Measurements from ENCODE around the gene CNTNAP4. TPM values are rescaled to one million over a fixed set of nuclear protein-coding genes. Genes with fewer than 3 reads are reported as not detected.

The CNTNAP4 gene
- total and polyA plus RNA-seq, 10 of the 15 experiments (the other 5 are each of a cell fraction or from before 2014, with no cell fraction given): 0.45 to 1.9 (median 0.90) TPM

- in situ Hi-C loops (cut with MboI): no loop called here
- H3K36me3 ChIP-seq (ENCODE audit: control insufficient read depth in 2 of 2, insufficient read depth in 2 of 2, low read length in 1 of 2): no peaks in the 10 kb centered on the region
- H3K4me1 ChIP-seq (ENCODE audit: control insufficient read depth, insufficient read depth, low read length): no peaks in the 10 kb centered on the region
- no peaks in the 10 kb centered on the region for H3K9me3 ChIP-seq (replicated peaks; ENCODE audit: control insufficient read depth, insufficient read depth, low read length)
- FAIRE-seq: no peak
- CTCF ChIA-PET: no interaction called here
- POLR2A ChIA-PET: interaction anchor here (0.7 kb wide), 1 partner anchor 11 kb away, joined by 4 read pairs; no protein-coding TSS in a partner anchor
- TF ChIP-seq ATF7 (IDR thresholded peaks at IDR 0.05; ENCODE audit: low read depth) (no peak), REST (IDR thresholded peaks at IDR 0.05; ENCODE audit: low read depth, low read length) (no peak), HDGF (IDR thresholded peaks at IDR 0.05) (no peak), IRF4 (IDR thresholded peaks at IDR 0.05; ENCODE audit: low read depth, low read length) (no peak), RELA (IDR thresholded peaks at IDR 0.05; ENCODE audit: borderline replicate concordance, partially characterized antibody) (no peak)
- DNase-seq (ENCODE audit: low read depth, low spot score): no peak
- intact Hi-C loops (cut with micrococcal nuclease; ENCODE audit: unreplicated experiment): no loop called here
- no peak overlapping the region for H3K4me3 ChIP-seq
- H4K20me1 ChIP-seq (ENCODE audit: control insufficient read depth, insufficient read depth): no peaks in the 10 kb centered on the region; the same call in 1 of the 2 replicates
- H2AFZ ChIP-seq (ENCODE audit: control insufficient read depth, low read depth, low read length): no peak overlapping the region
- no TSS peak for BruUV-seq (replicated peaks)
- no peak overlapping the region for H3K4me2 ChIP-seq (ENCODE audit: control insufficient read depth, insufficient read depth)
- SMC1A ChIA-PET (ENCODE audit: uncharacterized antibody, unreplicated experiment): interaction anchor here (0.6 kb wide), 1 partner anchor 718 kb away, joined by 5 read pairs; no protein-coding TSS in a partner anchor
- no peak overlapping the region for H3K9ac ChIP-seq (ENCODE audit: control insufficient read depth, insufficient read depth, low read length)
- no peaks in the 10 kb centered on the region for H3K27me3 ChIP-seq (replicated peaks in 1 of 2; ENCODE audit: control insufficient read depth in 2 of 2, insufficient read depth in 2 of 2, low read length in 1 of 2)
- no peaks in the 10 kb centered on the region for H3K79me2 ChIP-seq (ENCODE audit: control insufficient read depth, insufficient read depth, low read length)
- no peak overlapping the region for H3K27ac ChIP-seq (ENCODE audit: control insufficient read depth, insufficient read depth)
- ATAC-seq: no peak
- RAD21 ChIA-PET (ENCODE audit: unreplicated experiment): no interaction called here
- 0% methylated on average over 1 of the region's 4 CpGs for WGBS (ENCODE audit: insufficient coverage, insufficient replicate concordance, low lambda C conversion rate, missing lambda C conversion rate)
Measured at GRCh38 chr16:76607317-76607716, 330.1 kb downstream of the CNTNAP4 start.

Small RNAs within 50 kb of the gene (small RNA-seq; reads per million reads assigned to genes)
- gene RF00133: not detected
- not detected for gene RN7SKP233

All from GM12878 (cell line).